Measurements from ENCODE around the gene GGA3. TPM values are rescaled to one million over a fixed set of nuclear protein-coding genes. Genes with fewer than 3 reads are reported as not detected.

The GGA3 gene, protein sequence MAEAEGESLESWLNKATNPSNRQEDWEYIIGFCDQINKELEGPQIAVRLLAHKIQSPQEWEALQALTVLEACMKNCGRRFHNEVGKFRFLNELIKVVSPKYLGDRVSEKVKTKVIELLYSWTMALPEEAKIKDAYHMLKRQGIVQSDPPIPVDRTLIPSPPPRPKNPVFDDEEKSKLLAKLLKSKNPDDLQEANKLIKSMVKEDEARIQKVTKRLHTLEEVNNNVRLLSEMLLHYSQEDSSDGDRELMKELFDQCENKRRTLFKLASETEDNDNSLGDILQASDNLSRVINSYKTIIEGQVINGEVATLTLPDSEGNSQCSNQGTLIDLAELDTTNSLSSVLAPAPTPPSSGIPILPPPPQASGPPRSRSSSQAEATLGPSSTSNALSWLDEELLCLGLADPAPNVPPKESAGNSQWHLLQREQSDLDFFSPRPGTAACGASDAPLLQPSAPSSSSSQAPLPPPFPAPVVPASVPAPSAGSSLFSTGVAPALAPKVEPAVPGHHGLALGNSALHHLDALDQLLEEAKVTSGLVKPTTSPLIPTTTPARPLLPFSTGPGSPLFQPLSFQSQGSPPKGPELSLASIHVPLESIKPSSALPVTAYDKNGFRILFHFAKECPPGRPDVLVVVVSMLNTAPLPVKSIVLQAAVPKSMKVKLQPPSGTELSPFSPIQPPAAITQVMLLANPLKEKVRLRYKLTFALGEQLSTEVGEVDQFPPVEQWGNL
- 13.2 and 14.2 TPM in 2 replicates for total RNA-seq

DNA sequence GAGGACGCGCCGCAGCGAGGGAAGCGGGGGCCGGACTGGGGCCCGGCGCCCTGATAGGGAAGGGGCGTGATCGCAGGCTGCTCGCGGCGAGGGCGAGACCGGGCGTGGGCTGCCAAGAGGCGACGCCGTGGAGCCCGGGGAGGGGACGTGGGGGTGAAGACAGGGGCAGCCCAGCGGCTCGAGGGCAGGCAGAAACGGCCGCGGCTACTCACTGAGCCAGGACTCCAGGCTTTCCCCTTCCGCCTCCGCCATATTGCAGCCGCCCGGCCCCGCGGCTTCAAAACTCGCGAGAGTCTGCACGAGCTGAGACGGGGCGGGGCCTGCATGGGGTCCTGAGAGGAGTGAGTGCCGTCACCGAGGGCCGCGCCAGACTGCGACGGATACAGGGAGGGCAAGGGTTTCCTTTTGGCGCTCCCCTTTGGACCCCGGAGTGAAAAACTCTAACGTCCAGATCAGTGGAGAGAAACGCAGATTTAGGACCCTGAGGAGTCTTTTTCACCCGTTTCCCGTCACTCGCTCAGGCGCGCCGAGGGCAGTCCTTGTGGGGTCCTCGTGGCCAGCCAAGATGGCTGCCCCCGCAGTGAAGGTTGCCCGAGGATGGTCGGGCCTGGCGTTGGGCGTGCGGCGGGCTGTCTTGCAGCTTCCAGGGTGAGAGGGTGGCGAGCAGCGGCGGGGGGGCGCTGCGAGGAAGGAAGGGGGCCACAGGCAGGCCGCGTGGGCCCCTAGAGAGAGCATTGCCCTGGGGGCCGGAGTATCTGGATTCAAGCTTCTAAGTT, at the start of gene GGA3, which contains the start of gene MRPS7:
Gene GGA3 (minus strand): TSS at position 271 of the 776 bp plus-strand sequence. CDS start 19 bp downstream, at position 252.
Gene MRPS7 (plus strand): TSS at position 544 of the 776 bp plus-strand sequence. CDS start 22 bp downstream, at position 566.
- TF ChIP-seq, protein P1, sequence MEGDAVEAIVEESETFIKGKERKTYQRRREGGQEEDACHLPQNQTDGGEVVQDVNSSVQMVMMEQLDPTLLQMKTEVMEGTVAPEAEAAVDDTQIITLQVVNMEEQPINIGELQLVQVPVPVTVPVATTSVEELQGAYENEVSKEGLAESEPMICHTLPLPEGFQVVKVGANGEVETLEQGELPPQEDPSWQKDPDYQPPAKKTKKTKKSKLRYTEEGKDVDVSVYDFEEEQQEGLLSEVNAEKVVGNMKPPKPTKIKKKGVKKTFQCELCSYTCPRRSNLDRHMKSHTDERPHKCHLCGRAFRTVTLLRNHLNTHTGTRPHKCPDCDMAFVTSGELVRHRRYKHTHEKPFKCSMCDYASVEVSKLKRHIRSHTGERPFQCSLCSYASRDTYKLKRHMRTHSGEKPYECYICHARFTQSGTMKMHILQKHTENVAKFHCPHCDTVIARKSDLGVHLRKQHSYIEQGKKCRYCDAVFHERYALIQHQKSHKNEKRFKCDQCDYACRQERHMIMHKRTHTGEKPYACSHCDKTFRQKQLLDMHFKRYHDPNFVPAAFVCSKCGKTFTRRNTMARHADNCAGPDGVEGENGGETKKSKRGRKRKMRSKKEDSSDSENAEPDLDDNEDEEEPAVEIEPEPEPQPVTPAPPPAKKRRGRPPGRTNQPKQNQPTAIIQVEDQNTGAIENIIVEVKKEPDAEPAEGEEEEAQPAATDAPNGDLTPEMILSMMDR (IDR thresholded peaks at IDR 0.05; ENCODE audit: insufficient read depth, low read depth, low read length) = no peak
- peak within 1 kb of the TSS; percentile 96 for H3K4me3 ChIP-seq (ENCODE audit: low read depth, low read length)
- DNase-seq (ENCODE audit: low read depth) = peak; percentile 94

DNA sequence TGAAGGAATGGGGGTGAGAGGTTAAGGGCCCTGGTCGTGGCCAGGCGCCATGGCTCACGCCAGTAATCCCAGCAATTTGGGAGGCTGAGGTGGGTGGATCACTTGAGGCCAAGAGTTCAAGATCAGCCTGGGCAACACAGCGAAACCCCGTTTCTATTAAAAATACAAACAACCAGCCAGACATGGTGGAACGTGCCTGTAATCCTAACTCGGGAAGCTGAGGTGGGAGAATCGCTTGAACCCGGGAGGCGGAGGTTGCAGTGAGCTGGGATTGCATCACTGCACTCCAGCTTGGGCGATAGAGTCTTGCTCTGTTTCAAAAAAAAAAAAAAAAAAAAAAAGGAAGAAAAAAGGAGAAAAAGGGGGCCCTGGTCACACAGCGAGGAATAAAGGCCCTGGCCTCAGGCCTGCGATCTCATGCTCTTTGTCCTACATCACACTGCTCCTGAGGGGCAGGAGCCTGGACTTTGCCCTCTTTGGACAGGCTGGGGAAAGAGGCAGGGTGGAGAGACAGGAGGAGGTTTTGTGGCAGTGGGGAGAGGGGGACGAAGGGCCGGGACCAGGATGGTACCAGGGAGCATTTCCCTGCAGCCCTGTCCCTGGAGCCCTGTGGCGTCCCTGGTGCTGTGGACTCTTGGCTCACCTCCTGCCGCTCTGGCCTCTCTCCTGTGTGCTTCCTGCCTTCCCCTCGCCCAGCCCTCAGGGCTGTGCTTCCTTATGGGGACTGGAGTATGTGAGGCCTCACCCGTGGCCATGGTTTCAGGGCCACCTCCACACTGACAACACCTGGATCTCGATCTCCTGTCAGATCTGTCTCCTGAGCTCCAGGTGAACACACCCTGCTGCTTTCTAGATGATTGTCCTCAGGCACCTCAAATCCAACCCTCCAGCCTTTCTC, 47.6 kb upstream of the GGA3 start:
- TF ChIP-seq, protein P1 (IDR thresholded peaks at IDR 0.05; ENCODE audit: insufficient read depth, low read depth, low read length) = no peak
- DNase-seq (ENCODE audit: low read depth) = no peak
- H3K4me3 ChIP-seq (ENCODE audit: low read depth, low read length) = no peak overlapping the region

DNA sequence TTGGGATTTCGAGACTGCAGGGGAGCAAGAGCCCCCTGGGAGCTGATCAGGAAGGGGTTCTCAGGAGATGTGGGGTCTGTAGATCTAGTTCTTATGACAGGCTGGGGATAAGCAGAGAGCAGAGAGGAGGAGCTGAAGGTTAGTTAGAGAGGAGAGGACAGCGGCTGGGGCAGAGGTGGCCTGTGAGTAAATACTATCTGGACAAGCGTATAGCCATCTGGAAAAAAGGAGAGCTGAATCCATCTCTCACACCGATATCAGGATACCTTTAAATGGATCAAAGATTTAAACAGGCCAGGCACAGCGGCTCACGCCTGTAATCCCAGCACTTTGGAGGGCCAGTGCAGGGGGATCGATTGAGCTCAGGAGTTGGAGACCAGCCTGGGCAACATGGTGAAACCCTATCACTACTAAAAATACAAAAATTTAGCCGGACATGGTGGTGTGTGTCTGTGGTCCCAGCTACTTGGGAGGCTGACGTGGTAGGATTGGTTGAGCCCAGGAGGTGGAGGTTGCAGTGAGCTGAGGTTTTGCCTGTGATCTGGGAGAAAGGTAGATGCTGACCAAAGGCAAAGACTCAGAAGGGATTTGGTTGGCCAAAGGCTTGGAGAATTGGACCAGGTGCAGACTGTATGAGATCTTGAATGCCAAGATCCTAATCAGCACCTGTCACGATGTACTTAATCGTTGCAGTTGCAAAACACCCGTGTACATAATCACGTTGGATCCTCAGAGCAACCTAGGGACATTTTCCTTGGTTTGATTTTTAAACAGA, 46.7 kb upstream of the GGA3 start:
- no peak overlapping the region for H3K4me3 ChIP-seq (ENCODE audit: low read depth, low read length)
- TF ChIP-seq, protein P1 (IDR thresholded peaks at IDR 0.05; ENCODE audit: insufficient read depth, low read depth, low read length) = no peak
- DNase-seq (ENCODE audit: low read depth) = no peak

DNA sequence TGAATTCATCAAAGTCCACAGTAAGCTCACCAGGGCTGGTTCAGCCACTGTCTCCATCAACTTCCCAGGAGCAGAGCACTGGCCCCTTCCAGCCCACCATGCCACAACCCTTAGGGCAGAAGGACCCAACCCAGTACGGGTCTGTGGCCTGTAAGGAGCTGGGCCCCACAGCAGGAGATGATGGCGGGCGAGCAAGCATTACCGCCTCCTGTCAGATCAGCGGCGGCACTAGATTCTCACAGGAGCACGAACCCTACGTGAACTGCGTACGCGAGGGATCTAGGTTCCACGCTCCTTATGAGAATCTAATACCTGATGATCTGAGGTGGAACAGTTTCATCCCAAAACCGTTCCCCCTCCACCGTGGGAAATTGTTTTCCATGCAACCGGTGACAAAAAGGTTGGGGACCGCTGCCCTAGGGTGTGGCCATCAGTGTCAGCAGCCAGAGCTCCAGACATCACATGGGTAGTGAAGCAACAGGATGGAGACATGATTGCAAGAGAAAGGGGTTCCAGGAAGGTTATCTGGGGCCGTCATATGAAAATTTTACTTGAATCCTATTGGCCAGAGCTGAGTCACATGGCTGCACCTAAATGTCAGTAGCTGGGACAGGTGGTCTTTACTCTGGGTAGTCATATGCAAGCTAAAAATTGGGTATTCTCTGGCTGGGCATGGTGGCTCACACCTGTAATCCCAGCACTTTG, 40.2 kb upstream of the GGA3 start:
- no peak for DNase-seq (ENCODE audit: low read depth)
- H3K4me3 ChIP-seq (ENCODE audit: low read depth, low read length) = no peak overlapping the region
- TF ChIP-seq, protein P1 (IDR thresholded peaks at IDR 0.05; ENCODE audit: insufficient read depth, low read depth, low read length) = no peak

DNA sequence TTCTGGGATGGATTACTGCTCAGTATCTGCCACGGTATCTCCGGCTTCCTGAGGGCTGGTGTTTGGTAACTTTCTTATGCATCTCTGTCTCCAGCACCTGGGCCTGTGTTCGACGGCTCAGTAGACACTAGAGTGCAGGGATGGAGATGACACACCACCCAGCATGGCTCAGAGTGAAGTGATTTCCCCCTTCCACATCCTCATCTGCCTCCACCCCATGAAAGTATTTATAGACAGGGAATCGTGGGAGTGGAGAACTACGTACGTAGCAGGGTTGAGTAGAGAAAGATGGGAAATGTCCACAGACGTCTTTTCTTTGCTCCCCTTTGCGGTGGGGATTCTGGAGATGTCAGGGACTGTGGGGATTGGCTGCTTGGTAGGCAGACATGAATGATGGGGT, 39.6 kb upstream of the GGA3 start:
- H3K4me3 ChIP-seq (ENCODE audit: low read depth, low read length) = no peak overlapping the region
- no peak for DNase-seq (ENCODE audit: low read depth)
- TF ChIP-seq, protein P1 (IDR thresholded peaks at IDR 0.05; ENCODE audit: insufficient read depth, low read depth, low read length) = no peak
